ENCODE measurements around the gene ZFYVE28.
"Not testable (repeated sequence)": the region's sequence is repeated elsewhere in the genome, so short reads cannot be mapped to it uniquely, and the experiment has no call there.

ZFYVE28 gene

DNA sequence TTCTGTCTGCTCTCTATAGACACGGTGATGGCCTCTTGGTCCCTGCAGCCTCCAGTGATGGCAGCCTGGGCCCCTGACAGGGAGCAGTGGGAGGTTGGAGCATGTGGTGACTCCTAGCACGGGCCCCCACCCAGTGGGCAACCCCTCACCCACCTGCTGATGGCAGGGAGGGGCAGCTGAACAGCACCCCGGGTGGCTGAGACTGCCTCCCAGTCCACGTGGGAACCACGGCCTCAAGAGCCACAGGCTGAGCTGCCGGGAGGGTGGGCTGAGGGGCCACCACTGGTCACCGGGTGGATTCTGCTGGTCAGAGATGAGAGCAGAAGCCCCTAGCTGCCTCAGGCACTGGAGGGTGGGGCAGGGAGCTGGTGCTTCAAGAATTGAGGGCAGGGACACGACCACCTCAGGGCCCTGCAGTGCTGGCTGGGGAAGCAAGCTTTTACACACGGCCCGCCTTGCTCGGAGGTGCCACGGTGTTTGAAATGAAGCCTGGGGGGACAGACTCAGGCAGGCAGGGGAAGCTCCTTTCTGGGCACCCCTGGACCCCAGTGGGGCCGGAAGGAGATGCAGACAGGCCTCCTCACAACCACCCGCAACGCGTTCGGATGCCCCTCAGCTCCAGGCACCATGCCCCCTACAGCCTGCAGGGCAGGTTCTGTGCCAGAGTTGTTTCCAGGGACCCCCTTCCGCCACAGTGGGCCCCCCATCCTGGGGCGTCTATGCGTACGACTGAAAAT is 170.2 kb downstream of the ZFYVE28 start:
- DNase-seq (ENCODE audit: low spot score) = no peak

DNA sequence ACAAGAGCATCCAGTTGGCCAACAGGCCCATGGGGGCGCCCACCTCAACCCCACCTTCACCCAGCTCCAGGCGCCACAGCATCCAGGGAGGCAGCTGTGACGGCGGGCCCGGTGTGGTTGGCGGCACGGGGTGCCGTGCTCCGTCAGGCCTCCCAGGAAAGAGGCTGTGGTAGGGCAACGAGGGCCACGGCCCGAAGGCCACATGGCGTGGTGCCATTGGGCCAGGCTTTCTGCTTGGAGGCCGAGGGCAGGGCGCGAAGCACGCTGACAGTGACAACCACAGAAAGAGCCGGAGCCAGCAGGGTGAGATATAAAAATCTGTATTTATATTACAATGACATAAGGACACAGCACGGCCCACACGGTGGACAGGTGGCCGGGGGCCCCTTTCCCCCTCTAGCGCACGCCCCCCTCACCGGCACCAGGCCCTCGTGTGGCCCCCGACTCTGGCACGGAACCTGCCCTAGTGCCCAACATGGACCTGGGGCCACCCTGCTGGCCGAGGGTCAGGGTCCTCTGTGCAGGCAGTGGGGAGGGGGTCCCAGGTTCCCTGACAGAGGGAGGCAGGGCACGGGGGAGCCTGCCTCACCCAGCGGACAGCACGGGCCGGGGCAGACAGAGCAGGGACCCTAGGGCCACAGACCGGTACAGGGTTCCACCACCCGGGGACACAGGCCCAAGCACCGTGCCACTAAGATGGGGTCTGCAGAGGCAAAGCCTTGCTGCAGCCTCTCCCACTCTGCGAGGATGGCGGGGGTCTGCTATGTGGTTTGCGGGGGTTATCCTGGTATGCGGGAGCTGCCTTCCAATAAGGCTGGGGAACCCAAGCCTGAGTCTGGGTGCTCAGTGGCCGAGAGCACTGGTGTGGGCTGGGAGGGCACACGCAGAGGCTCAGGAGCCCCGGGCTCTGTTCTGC is 171.1 kb downstream of the ZFYVE28 start:
- no peak for DNase-seq (ENCODE audit: low spot score)

DNA sequence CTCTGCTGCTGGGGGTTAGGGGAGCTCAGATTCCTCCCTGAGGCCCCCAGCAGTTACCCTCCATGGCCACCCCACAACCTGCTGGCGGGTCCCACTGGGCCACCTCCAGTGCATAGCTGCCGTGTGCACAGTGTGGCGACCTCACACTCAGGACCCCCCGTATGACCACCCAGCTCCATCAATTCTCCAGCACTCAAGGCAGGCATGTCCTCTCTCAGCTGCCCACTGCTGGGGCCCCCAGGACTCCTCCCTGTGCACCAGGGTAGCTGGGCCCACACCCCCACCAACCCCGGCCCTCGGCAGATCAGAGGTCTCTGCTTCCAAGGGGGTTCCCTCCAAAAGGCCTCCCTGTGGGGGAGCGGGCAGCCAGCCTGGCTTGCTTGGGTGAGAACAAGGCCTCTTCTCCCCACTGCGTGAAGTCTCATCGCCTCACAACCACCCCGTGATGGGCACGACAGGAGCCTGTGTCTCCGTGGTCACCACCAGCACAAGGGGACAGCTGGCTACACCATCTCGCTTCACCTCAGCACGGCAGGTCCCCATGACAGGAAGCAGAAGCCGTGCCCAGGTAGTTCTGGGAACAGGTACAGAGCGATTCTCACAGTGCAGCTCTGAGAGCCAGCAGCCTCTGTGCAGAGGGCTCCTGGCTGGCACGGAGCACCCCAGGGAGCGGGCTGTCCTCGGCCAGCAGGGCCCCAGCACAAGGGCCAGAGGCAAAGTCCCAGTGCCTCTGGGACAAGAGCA is 171.9 kb downstream of the ZFYVE28 start:
- DNase-seq (ENCODE audit: low spot score) = no peak

DNA sequence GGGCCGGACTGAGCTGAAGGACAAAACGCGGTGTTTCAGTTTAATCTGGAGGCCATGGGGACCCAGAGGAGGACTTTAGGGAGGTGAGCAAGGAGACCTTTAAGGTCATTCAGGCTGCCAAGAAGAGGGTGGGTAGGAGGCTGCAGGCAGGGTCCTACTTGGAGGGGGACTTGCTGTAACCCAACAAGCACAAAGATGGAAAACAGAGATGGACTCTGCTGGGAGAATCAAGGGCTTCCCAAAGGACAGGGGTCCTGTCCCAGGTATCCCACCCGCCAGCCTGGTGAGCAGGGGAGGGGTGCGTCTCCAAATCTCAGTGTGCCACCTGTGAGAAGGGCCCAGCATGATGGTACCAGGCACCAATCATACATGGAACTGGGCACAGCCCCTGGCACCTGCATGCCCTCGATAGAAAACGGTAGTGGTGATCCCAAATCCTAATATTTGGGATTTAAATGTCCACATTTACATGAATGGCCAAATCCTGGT is 172.6 kb downstream of the ZFYVE28 start:
- no peak for DNase-seq (ENCODE audit: low spot score)

DNA sequence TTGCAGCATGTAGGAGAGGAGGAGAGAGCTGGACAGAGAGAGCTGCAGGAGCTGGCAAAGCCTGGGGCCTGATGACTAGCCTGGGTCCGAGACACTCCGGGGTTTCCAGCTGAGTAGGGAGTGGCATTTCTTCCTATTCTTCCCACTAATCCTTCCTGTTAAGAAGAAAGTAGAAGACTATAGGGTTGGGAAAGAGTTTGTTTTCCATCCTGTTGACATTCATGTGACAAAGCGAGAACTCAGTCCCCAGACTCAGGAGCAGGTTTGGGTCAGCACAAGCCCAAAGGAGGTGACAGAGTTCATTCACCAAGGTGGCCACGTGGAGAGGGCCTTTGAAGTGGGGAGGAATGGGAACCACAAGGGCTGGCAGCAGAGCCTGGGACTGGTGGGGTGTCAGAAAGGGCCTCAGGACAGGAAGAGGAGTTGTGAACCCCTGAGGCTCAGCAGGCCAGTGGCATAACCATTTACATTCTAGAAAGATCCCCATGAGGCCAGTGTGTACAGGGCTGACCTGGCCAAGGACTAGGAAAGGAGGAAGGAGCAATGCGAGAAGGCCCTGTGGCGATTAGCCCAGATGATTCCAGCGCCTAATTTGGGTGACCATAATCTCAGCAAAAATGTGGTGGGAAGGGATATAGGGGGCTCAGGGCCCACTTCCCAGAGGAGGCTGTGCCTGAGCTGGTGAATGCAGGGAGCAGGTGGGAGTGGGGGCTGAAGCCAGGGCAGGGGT is 173.2 kb downstream of the ZFYVE28 start:
- DNase-seq (ENCODE audit: low spot score) = no peak

DNA sequence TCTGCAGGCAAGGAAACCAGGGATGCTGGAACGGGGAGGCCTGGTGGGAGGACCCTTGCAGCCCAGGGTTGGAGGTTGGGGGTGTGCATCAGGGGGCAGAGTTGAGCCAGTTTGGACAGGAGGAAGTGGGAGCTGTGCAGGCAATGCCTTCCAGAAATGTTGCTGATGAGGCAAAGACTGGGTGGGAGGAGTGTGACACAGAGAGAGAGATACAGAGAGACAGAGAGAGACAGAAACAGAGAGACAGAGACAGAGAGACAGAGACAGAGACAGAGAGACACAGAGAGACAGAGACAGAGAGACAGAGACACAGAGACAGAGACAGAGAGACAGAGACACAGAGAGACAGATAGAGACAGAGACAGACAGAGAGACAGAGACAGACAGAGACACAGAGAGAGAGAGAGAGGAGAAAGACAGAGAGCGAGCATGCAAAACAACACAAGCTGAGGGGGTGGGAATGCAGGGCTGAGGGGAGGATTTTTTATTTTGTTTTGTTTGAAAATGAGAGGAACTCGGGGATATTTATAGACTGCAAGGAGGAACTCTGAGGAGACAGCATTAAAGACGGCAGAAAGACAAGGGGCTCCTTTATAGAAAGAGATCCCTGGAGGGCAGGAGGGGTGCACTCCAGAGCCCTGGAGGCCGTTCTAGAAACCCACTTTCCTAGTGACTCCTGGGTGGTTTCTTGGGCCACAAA is 174.6 kb downstream of the ZFYVE28 start:
- DNase-seq (ENCODE audit: low spot score) = peak; percentile 20

DNA sequence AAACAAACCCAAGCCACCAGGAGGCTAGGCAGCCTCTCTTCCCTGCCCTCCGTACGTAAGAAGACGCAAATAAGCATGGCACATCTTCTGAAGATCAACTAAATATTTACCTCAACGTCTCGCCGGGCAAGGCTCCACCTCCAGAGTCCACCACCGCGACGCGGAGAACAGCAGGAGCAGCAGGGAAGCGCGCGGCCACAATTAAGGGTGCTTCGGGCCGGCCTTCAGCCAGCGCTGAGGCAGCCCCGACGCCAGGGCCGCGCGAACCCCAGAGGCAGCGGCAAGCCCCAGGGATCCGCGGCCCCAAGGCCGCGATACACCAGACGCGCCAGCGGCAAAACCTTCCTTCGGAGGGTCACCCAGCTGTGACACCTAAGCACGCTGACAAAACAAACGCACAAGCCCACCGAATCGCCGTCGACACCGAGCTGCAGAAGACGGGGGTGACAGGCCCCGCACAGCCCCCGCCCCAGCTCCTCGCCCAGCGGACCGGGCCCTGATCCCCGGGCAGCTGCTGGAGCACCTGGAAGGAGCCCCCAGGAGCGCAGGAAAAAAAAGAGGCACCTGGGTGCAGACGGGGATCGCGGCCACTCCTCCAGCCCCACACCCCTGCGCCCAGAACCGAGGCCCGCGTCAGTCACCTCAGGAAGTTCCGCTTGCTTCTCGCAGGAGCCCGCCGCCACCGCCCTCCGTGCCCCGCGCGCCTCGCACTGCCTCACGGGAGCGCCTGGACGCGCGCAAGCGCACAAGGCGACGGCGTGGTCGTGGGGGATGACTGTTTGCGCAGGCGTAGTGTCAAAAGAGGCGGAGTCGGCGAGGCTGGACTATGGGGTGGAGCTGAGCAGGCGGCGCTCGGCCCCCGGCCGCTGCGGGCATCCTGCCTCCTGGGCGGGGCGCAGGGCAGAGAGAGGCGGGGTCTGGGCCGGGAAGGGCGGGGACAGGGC is 176.8 kb downstream of the ZFYVE28 start, which contains the start of the genes HAUS3 and POLN:
Gene HAUS3 (minus strand): TSS at position 712 of the 944 bp plus-strand sequence. CDS start 1,175 bp downstream, outside the sequence.
Gene POLN (minus strand): TSS at position 712 of the 944 bp plus-strand sequence. CDS start 12,890 bp downstream, outside the sequence.
- DNase-seq (ENCODE audit: low spot score) = peak; percentile 97

DNA sequence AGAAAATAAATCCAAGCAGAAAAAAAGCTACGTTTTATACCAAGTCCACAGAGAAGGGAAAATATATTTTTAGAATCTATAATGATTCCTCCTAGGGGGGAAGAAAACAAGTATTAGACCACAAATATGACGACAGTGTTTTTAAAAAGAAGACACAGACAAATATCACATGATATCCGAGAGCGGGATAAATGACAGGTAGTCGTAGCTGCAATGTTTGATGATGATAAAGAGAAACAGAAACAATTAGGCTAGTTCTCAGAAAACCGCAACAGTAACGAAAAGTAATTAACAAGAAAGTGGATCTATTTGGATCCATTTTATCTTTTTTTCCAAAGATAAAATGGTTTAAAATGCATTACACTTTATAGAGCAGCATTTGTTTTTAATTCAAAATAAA is 177.4 kb downstream of the ZFYVE28 start:
- no peak for DNase-seq (ENCODE audit: low spot score)

DNA sequence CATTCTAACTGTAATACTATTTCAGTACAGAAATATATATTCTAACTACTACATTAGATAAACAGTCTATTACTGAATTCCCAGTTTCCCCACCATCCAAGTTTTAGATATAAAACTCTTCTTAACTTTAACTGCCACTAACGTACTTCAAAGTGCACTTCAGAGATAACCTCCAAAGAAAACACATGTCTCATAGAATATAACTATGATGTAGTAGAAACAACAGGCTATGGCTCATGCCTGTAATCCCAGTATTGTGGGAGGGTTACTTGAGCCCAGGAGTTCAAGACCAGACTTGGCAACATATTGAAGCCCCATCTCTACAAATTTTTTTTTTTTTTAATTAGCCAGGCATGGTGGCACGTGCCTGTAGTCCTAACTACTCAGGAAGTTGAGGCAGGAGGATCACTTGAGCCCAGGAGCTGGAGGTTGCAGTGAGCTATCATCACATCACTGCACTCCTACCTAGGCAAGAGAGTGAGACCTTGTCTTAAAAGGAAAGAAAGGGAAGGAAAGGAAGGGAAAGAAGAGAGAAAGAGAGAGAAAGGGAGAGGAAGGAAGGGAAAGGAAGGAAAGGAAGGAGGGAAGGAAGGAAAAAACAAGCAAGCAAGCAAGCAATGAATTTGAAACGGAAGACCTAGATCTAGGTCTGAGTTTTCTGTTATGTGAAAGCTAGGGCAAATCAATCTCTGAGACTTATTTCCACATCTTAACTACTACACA is 181.3 kb downstream of the ZFYVE28 start:
- no peak for DNase-seq (ENCODE audit: low spot score)

DNA sequence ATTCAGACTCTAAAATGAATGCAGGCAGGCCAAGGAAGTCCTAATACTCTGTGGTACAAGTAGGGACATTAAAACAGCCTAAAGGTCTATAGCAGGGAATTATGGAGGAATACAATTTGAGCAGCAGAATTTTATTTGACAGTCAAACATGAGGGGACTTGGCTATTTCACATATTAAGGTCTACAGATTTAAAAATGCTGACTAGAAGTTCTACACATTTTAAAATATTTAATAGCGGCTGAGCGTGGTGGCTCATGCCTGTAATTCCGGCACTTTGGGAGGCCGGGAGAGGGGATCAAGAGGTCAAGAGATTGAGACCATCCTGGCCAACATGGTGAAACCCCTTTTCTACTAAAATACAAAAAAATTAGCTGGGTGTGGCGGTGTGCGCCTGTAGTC is 187.4 kb downstream of the ZFYVE28 start:
- no peak for DNase-seq (ENCODE audit: low spot score)

DNA sequence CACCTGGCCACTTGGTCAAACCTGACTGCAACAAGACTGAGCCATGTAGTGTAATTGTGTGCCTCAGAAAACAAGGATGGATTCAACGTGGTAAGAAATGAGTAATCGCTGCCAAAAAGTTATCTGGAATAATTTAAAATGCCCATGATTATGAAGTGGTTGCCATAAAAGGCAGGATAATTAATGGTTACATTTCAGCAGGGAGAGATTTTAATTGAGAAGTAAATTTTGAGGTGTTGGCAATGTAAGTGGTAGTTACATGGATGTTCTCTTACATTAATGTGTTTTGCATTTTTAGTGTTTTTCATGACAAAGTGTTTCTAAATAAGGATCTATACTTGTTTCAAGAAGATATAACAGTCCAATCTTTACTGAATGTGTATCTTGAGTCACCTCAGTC is 192.2 kb downstream of the ZFYVE28 start:
- no peak for DNase-seq (ENCODE audit: low spot score)

DNA sequence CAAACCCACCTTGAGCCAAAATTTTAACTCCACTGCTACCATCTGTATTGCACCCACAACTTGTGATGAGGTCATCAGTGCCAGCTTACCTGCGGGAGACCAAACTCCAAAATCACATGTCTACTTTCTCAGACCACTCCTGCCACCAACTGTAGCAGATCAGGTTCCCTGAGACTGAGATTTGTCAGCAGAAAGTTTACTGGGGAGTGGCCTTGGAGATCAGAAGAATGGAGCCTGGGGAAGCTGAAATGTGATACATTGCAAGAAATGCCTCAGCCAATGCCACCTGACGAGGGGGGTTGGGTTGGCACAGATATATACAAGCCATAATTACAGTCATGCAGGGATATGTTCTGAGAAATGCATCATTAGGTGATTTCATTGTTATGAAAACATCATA is 195.6 kb downstream of the ZFYVE28 start:
- no peak for DNase-seq (ENCODE audit: low spot score)

DNA sequence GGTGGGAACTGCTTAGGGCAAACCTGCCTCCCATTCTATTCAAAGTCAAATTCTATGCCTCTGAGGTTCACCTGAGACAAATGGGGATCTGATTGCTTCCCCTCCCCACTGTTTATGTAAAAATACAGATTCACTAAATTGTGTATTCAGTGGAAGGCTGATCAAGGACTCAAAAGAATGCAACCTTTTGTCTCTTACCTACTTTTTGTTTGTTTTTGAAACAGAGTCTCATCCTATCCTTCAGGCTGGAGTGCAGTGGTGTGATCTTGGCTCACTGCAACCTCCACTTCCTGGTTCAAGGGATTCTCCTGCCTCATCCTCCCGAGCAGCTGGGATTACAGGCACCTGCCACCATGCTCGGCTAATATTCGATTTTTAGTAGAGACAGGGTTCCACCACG is 197.1 kb downstream of the ZFYVE28 start:
- not testable (repeated sequence) for DNase-seq (ENCODE audit: low spot score)

DNA sequence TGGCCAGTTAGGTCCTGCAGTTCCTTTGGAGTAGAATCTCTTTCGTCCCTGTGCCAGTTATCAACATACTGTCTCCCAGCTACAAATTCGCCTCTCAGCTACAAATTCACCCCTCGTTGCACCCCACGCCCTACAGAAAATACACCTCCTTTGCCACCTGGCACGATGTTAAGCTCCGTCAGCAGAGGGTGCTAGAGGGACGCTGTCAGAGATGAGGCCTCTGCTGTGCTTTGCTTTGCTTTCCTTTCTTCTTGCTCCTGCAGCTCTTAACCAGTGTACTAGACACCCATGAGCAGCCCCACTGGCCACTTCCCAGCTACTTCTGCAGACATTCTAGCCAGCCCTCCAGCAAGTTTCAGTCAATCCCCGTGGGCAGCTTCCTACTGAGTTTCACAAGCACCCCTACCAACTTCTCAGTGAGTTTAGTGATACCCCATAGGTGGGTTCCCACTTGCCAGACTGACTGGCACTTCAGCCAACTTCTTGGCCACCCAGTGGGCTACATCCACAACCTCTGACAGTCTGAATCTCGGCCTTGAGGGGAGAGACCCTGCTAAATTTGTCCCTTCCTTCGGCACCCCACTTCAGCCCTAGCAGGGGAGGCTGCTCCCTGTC is 198.3 kb downstream of the ZFYVE28 start:
- peak; percentile 74 for DNase-seq (ENCODE audit: low spot score)

Measured in kidney tubule cell (primary cell).